Gastroesophageal sphincter (tissue), 4 donors: ENCODE results near the gene MORC4. TPM values are rescaled to one million over a fixed set of nuclear protein-coding genes. Genes with fewer than 3 reads are reported as not detected.
"Not testable (repeated sequence)": the region's sequence is repeated elsewhere in the genome, so short reads cannot be mapped to it uniquely, and the experiment has no call there.

ENCODE experiments used
- ATAC-seq: fragments of 150-250 bp; one replicate; pipeline ENCODE4 v1.9.1; 2016; ENCODE audit warnings: mild to moderate bottlenecking, moderate library complexity
- H3K27ac ChIP-seq, 4 donors: fragments of 200-600 bp; sonication (generic) in 3 of 4; 1 replicate in 3 of 4; 2 replicates in 1 of 4; pipeline ENCODE4 v1.5.1; 2016 to 2019
- H3K27me3 ChIP-seq: fragments of 200-600 bp; sonication (generic); one replicate; pipeline ENCODE4 v1.5.1; 2019
- H3K36me3 ChIP-seq, 2 donors: fragments of 200-600 bp; sonication (generic); one replicate each; pipeline ENCODE4 v1.5.1; 2019; ENCODE audit warnings: control low read depth in 1 of 2
- H3K4me1 ChIP-seq, 3 donors: fragments of 200-600 bp; sonication (generic); 1 replicate in 2 of 3; 2 replicates in 1 of 3; pipeline ENCODE4 v1.5.1; 2016 to 2019; ENCODE audit warnings: control low read depth in 2 of 3
- H3K4me3 ChIP-seq, 2 donors: fragments of 200-600 bp; sonication (generic); one replicate each; pipeline ENCODE4 v1.5.1; 2019; ENCODE audit warnings: mild to moderate bottlenecking in 1 of 2, moderate library complexity in 1 of 2
- H3K9me3 ChIP-seq, 3 donors: fragments of 200-600 bp; sonication (generic); one replicate each; pipeline ENCODE4 v1.5.1; 2017 to 2019; ENCODE audit warnings: control low read depth in 2 of 3
- EP300 ChIP-seq: sonication (generic); formaldehyde crosslinking; IDR thresholded peaks from one replicate; pipeline ENCODE4 v1.6.1; 2017; ENCODE audit warnings: antibody characterized with exemption, mild to moderate bottlenecking
- POLR2A ChIP-seq, 2 donors: fragments of 450-650 bp; IDR thresholded peaks; one replicate each; pipeline ENCODE4 v1.6.1; 2017; ENCODE audit warnings: antibody characterized with exemption in 2 of 2, mild to moderate bottlenecking in 2 of 2, moderate library complexity in 1 of 2
- POLR2AphosphoS5 ChIP-seq: sonication (generic); formaldehyde crosslinking; IDR thresholded peaks from one replicate; pipeline ENCODE4 v1.6.1; 2017; ENCODE audit warnings: antibody characterized with exemption
- WGBS, 2 donors: methylation state at CpG; one replicate each; pipeline ENCODE4 v1.1.5; 2018; ENCODE audit warnings: low coverage in 1 of 2; 5-methylcytosine and 5-hydroxymethylcytosine counted together
- total RNA-seq, 4 donors: library from RNA; depleted of rRNA; stranded (reverse); fragments of >200 nt; gene quantifications; one replicate each; pipeline ENCODE4 v1.1.0, GENCODE V29; 2016
- TF ChIP-seq, protein P1 (sequence below), 4 experiments: fragments of 200-600 bp in 2 of 4; fragments of 450-650 bp in 2 of 4; sonication (generic) in 1 of 4; IDR thresholded peaks; one replicate each; pipeline ENCODE4 v1.5.1; 2017 to 2019; ENCODE audit warnings: antibody characterized with exemption in 4 of 4, mild to moderate bottlenecking in 2 of 4, moderate library complexity in 2 of 4

The MORC4 gene
- total RNA-seq, 4 donors from 2014 or later: 10.7 to 19.5 (median 15.4) TPM

DNA sequence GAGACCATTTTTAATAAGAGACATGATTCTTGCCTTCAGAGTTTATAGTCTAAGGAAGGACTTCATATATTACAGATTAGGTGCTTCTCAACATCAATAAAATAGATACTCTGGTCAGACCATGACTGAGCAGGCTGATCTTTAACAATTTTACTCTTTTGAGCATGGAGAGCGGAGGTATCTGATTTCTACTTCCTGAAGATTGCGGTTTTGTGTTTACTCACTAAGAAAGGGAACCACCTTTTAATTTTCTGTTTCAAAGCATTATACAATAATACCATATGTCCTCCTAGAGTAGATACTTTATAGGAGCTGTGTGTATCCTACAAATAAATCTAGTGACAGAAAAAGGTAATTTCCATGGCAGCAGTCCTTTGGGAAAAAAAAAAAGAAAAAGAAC is 12.5 kb downstream of the MORC4 start:
- no peaks in the 10 kb centered on the region for H3K27me3 ChIP-seq
- TF ChIP-seq POLR2A (IDR thresholded peaks at IDR 0.05) (no peak), EP300 (no peak), POLR2AphosphoS5 (no peak)
- TF ChIP-seq, protein P1, sequence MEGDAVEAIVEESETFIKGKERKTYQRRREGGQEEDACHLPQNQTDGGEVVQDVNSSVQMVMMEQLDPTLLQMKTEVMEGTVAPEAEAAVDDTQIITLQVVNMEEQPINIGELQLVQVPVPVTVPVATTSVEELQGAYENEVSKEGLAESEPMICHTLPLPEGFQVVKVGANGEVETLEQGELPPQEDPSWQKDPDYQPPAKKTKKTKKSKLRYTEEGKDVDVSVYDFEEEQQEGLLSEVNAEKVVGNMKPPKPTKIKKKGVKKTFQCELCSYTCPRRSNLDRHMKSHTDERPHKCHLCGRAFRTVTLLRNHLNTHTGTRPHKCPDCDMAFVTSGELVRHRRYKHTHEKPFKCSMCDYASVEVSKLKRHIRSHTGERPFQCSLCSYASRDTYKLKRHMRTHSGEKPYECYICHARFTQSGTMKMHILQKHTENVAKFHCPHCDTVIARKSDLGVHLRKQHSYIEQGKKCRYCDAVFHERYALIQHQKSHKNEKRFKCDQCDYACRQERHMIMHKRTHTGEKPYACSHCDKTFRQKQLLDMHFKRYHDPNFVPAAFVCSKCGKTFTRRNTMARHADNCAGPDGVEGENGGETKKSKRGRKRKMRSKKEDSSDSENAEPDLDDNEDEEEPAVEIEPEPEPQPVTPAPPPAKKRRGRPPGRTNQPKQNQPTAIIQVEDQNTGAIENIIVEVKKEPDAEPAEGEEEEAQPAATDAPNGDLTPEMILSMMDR (IDR thresholded peaks at IDR 0.05): no peak
- H3K9me3 ChIP-seq: no peaks in the 10 kb centered on the region
- ATAC-seq: no peak
- H3K36me3 ChIP-seq: peaks cover 0 to 13% of the 10 kb centered on the region in 2 donors
- H3K4me3 ChIP-seq: no peak overlapping the region
- H3K27ac ChIP-seq: no peak overlapping the region
- H3K4me1 ChIP-seq: peaks cover 0 to 4% (median 0%) of the 10 kb centered on the region in 3 donors
- 67% methylated on average over 2 of the region's 2 CpGs; no CpG with 5 or more reads in 1 of the 2 donors for WGBS, 2 donors

DNA sequence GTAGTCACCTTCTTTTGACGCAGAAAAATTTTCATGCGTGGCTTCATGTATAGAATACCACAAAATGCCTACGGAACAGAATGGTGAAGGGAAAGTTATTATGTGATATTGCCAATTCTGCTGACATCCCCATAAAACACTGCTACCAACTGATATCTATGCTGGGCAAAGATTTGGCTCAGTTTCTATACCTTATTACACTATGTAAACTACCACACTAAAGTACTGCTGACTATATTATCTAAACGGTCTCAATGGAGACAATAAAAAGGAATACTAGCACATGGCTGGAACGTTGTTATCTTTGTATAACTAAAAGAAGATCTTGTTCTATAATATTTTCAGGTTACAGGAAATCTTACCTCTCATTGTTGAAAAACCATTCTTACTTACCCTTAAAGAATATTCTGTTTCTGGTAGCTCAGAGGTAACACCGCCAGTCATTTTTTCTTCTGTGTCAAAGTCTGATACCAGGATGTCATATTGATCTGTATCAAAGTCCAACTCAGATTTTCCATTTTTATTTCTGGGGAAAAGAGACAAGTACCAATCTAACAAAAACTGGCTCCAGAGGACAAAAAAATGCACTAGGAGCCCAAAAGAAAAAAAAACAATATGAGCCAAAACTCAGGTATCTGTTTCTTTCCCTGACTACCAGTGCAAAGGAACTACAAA is 18.9 kb downstream of the MORC4 start:
- no peaks in the 10 kb centered on the region for H3K36me3 ChIP-seq
- 71 to 76% methylated on average over 4 to 5 of the region's 6 CpGs for WGBS, 2 donors
- H3K4me1 ChIP-seq: no peaks in the 10 kb centered on the region
- no peaks in the 10 kb centered on the region for H3K27me3 ChIP-seq
- no peaks in the 10 kb centered on the region for H3K9me3 ChIP-seq
- no peak overlapping the region for H3K4me3 ChIP-seq
- TF ChIP-seq EP300 (no peak), POLR2A (IDR thresholded peaks at IDR 0.05) (no peak), POLR2AphosphoS5 (no peak)
- TF ChIP-seq, protein P1 (IDR thresholded peaks at IDR 0.05): no peak
- H3K27ac ChIP-seq: no peak overlapping the region
- no peak for ATAC-seq

- Histone ChIP-seq H3K4me1 (no peaks in the 10 kb centered on the region), H3K27me3 (no peaks in the 10 kb centered on the region), H3K27ac (no peak overlapping the region), H3K4me3 (no peak overlapping the region), H3K36me3 (no peaks in the 10 kb centered on the region), H3K9me3 (no peaks in the 10 kb centered on the region)
- TF ChIP-seq EP300: no peak
- 54 to 92% methylated on average over 2 to 3 of the region's 3 CpGs for WGBS, 2 donors
- no peak for ATAC-seq
These were observed 23.6 kb downstream of the MORC4 start for GRCh38 chrX:106976416-106976815.

DNA sequence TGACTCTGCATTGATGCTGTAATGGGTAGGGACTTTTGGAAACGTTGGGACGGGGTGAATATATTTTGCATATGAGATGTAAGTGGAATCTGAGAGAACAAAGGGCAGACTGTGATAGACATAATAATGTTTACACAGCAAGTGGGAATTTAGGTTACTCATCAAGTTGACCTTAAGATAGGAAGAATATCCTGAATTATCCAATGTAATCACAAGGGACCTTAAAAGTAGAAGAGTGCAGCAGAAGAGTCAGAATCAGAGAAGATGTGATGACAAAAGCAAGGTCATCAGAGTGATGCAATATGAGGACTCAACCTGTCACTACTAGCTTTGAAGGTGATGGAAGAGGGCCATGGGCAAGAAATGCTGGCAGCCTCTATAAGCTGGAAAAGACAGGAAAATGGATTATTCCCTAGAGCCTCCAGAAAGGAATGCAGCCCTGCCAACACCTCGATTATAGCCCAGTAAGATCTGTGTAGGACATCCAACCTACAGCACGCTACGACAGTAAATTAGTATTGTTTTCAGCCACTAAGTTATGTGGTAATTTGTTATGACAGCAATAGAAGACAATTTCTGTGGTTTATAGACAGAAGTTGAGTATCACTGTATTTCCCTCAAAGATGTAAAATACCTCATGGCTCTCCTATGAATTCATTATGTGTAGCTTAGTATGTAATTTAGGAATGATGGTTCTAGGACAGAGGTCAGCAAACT is 26.4 kb downstream of the MORC4 start:
- Histone ChIP-seq H3K4me3 (no peak overlapping the region), H3K27ac (no peak overlapping the region), H3K4me1 (no peaks in the 10 kb centered on the region), H3K36me3 (no peaks in the 10 kb centered on the region), H3K9me3 (no peaks in the 10 kb centered on the region), H3K27me3 (no peaks in the 10 kb centered on the region)
- TF ChIP-seq POLR2AphosphoS5: no peak
- no peak for TF ChIP-seq EP300
- no peak for TF ChIP-seq POLR2A (IDR thresholded peaks at IDR 0.05)
- TF ChIP-seq, protein P1 (IDR thresholded peaks at IDR 0.05): no peak
- WGBS, 2 donors: 43 to 62% methylated on average over 3 to 5 of the region's 5 CpGs
- ATAC-seq: no peak

- Histone ChIP-seq H3K27ac (no peak overlapping the region), H3K27me3 (no peaks in the 10 kb centered on the region), H3K9me3 (no peaks in the 10 kb centered on the region), H3K4me3 (no peak overlapping the region), H3K36me3 (no peaks in the 10 kb centered on the region), H3K4me1 (no peaks in the 10 kb centered on the region)
- no peak for TF ChIP-seq POLR2A (IDR thresholded peaks at IDR 0.05)
- no peak for TF ChIP-seq EP300
- TF ChIP-seq, protein P1 (IDR thresholded peaks at IDR 0.05): no peak
- TF ChIP-seq POLR2AphosphoS5: no peak
- ATAC-seq: no peak
These were observed 27.1 kb downstream of the MORC4 start for GRCh38 chrX:106972896-106973295.

DNA sequence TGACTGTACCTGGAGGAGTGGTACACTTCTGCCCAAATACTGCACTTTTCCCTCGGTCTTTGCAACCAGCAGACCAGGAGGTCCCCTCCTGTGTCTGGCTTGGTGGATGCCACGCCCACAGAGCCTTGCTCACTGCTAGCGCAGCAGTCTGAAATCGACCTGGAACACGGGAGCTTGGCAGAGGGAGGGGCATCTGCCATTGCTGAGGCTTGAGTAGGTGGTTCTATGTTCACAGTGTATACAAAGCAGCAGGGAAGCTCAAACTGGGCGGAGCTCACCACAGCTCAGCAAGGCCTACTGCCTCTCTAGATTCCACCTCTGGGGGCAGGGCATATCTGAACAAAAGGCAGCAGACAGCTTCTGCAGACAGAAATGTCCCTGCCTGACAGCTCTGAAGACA is 33.5 kb downstream of the MORC4 start:
- H3K27me3 ChIP-seq, H3K4me3 ChIP-seq, H3K9me3 ChIP-seq, H3K4me1 ChIP-seq, H3K27ac ChIP-seq, ATAC-seq: not testable (repeated sequence)
- WGBS, 2 donors: no CpG with 5 or more reads among the region's 6 CpGs
- H3K36me3 ChIP-seq: peaks cover 0 to 18% of the 10 kb centered on the region in 2 donors
